ENCODE data around the gene TCERG1L.

DNA sequence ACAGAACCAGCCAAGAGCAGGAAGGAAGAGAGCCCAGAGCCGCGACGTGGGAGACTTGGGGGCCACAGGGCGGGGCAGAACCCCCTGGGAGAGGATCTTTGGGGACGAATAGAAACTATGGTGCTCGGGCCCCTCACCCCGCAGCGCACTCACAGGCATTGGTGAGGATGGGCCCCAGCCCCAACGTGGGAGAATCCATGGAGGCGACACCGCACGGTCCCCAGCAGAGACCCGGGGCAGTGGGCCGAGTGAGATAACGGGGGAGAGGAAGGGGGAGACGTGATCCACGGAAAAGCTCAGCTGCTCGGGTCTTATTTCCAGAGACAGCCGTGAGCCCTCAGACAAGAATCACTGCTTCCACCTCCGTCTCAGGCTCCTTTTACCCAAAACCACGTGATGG lies 222.4 kb downstream of the TCERG1L start:
- no peak for TF ChIP-seq POLR2A (IDR thresholded peaks at IDR 0.05)
- TF ChIP-seq, protein P1, sequence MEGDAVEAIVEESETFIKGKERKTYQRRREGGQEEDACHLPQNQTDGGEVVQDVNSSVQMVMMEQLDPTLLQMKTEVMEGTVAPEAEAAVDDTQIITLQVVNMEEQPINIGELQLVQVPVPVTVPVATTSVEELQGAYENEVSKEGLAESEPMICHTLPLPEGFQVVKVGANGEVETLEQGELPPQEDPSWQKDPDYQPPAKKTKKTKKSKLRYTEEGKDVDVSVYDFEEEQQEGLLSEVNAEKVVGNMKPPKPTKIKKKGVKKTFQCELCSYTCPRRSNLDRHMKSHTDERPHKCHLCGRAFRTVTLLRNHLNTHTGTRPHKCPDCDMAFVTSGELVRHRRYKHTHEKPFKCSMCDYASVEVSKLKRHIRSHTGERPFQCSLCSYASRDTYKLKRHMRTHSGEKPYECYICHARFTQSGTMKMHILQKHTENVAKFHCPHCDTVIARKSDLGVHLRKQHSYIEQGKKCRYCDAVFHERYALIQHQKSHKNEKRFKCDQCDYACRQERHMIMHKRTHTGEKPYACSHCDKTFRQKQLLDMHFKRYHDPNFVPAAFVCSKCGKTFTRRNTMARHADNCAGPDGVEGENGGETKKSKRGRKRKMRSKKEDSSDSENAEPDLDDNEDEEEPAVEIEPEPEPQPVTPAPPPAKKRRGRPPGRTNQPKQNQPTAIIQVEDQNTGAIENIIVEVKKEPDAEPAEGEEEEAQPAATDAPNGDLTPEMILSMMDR (IDR thresholded peaks at IDR 0.05), result no peak

All from gastroesophageal sphincter (tissue), 3 donors.